HG03064 (cell line): Measurements from ENCODE around the gene MXD3.
"Not testable (repeated sequence)": the region's sequence is repeated elsewhere in the genome, so short reads cannot be mapped to it uniquely, and the experiment has no call there.

Experiments
- ATAC-seq: cut with Tn5 transposase; IDR thresholded peaks from one replicate; pipeline ENCODE4 v1.9.1; 2021; ENCODE audit warnings: low read depth; ENCODE audit not compliant: unreplicated experiment

MXD3 gene, protein sequence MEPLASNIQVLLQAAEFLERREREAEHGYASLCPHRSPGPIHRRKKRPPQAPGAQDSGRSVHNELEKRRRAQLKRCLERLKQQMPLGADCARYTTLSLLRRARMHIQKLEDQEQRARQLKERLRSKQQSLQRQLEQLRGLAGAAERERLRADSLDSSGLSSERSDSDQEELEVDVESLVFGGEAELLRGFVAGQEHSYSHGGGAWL

DNA sequence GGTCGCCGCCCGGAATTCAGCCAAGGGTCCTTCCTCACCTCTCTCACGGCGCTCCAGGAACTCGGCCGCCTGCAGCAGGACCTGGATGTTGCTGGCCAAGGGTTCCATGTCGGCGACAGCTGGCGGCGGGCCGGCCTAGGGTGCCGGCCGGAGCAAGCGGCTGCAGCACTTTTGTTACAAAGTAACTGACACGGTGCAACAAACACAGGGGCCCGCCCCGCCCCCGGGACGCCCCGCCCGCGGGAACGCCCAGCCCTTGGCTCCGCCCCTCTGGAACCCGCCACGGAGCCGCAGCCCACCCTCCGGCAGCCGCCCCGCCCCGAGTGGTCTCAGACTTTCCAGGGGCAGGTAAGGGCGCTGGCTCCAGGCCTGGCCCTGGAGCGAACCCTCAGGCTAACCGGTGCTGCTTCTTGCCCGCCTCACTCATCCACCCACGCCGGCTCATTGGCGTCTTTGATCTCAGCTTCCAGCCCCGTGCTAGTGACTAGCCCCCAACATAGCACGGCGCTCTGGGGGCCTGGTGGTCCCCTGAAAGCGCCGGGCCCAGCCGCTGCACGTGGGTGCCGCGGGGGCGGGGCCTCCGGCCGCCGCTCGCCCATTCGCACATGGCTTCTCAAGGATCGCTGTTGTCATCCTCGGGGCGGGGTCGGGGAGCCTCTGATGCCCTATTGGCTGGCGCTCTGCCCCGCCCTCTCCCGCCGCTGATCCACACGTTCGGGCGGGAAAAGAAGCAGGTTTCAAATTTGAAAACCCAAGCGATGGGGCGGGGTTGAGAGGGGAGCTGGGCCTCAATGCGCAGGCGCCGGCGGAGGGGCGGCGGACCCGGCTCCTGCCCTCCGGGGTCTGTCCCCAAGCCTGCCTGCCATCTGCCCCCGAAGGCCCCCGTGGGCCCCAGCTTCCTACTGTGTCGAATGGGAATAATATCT lies at the start of gene MXD3:
TSS of gene MXD3 (minus strand) at position 176 of the 926 bp plus-strand sequence. CDS start at position 108, 68 bp downstream.
- ATAC-seq, result peak; percentile 65

DNA sequence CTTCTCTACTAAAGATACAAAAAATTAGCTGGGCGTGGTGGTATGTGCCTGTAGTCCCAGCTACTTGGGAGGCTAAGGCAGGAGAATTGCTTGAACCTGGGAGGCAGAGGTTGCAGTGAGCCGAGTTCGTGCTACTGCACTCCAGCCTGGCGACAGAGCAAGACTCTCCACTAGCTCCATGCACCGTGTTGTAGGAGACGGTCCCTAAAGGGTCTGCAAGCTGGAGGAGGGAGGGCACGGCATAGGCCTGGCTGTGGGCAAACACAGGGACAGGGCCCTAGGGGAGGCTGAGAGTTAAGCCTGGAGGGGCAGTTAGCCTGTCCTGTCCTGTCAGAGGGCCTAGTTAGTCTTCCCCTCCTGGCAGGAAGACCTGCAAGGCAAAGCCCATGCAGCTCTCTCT lies 49.0 kb upstream of the MXD3 start:
- not testable (repeated sequence) for ATAC-seq

DNA sequence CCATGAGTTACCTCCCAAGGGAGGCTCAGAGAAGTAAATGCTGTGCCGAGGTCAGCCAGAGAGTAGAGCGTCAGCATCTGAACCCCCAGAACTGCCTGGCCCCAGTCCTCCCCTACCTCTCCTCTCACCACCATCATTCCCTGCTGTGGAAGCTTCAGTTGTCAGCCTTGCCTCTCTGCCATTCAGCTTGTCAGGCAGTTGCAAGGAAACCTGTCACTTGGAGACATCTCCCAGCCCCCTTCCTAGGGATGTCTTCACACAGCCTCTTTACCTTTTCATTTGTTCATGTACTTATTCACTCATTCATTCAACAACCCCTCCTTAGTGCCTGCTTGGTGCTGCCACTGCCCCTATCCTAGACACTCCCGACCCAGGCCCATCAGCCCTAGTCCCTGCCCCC lies 48.2 kb upstream of the MXD3 start:
- no peak for ATAC-seq

DNA sequence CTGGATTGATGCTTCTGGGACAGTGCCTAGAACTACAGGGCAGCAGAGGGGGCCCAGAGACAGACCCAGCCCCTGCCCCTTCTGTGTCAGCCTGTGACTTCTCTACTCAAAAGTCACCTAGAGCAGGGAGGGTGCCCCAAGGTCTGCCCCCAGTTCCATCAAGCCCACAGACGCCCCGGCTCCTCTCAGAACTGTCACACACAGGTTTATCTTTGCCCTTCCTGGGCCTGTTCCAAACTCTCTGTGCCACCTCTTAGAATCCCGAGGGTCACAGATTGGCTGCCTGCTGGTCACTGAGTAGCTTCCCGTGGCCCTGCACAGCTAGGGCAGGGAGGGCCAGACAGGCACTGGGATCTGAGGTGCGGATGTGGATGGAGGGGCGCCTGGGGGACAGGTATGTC lies 47.8 kb upstream of the MXD3 start:
- ATAC-seq, result no peak

DNA sequence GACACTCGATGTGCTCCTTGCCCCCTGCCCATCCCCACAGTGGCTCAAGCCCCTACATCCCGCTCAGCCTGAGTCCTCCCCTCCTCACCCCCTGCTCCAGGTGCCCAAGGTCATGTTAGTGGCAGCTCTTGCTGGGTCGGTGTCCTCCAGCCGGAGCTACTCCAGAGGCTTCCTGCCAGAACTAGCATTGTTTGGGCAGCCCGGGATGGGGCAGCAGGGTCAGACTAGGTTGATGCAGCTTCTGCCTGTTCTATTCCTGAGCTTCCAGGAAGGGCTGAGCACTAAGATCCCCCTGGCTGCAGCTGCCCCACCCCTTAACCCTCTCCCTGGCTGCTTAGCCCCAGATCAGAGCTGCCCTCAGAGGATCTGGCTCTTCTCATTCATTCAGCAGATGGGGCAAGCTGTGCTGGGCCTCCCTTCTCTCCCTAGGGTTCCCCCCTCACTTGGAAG lies 46.7 kb upstream of the MXD3 start:
- no peak for ATAC-seq

DNA sequence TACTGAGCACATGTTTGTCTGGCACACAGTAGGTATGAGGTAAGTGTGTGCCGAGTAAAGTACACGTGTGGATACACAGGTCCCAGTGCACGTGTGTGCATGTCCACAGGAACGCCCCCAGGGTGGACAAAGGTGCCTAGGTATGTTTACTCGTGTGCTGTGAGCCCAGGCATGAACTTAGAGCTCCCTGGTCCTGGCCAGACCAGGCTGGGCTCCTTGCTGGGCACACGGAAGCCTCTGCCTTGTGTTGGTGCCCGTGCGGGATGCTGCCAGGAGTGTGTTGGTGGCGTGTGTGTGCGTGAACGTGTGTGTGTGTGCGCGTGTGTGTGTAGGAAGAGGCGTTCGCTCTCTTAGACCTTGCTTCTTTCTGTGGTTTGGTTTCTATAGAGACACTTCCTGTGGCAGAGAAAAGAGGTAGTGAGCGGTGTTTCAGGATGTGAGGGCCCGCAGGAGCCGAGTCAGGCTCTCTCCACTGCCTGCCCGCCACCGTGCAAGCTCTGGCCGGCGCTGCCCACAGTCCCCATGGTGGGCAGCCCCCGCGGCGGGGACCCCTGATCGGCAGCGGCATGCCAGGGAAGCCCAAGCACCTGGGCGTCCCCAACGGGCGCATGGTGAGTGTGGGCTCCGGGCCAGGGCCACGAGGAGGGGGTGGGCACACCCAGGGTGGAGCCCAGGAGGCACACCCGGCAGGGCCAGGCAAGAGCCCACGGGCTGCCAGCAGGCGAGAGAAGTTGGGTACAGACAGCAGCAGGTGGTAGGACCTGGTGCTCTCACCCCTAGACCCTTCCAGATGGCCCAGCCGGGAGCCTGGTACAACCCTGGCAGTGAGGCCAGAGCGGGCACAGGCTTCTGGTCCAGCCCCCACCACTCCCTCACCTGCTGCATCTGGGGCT lies 46.0 kb upstream of the MXD3 start, which contains the start of gene RGS14:
TSS of gene RGS14 (plus strand) at position 466 of the 893 bp plus-strand sequence. CDS start at position 567, 101 bp downstream.
- ATAC-seq, result peak; percentile 89

DNA sequence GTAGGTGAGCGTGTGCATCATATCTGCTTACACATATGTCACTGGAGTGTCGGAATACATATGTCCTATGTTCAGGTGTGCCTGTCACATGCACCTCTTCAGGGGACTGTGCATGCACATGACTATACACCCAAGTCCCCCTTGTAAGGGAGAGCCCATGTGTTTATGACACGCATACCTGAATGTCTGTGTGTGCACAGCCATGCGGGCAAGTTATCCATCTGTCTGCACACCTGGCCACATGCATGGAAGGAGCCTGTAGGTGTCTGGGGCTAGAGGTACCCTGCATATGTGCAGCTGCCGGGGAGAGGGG lies 45.4 kb upstream of the MXD3 start:
- no peak for ATAC-seq

DNA sequence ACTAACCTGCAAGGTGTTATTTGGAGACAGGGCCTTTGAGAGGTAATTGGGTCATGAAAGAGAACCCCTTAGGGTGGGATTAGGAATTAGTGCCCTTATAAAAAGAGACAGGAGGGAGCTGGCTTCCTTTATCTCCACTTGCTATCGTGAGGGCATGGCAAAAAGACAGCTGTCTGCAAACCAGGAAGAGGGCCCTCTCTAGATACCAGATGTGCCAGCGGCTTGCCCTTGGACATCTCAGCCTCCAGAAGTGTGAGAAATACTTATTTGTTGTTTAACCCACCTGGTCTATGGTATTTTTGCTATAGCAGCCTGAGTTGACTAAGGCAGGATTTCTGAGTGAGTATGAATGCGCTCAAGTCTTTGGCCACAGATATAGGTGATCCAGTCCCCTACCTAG lies 45.0 kb upstream of the MXD3 start:
- no peak for ATAC-seq

DNA sequence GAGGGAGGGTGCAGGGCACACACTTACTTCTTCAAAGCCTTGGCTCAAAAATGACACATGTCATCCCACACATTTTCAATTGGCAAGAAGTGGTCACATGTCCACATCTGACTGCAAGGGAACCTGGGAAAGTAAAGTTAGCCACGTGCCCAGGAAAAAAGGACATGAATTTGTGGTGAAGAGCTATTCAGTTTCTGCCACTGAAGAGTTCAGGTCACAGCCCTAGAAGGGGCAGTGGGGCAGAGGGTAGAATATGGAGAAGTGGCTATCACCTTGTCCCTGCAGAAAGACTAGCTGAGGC lies 44.1 kb upstream of the MXD3 start:
- ATAC-seq, result no peak

DNA sequence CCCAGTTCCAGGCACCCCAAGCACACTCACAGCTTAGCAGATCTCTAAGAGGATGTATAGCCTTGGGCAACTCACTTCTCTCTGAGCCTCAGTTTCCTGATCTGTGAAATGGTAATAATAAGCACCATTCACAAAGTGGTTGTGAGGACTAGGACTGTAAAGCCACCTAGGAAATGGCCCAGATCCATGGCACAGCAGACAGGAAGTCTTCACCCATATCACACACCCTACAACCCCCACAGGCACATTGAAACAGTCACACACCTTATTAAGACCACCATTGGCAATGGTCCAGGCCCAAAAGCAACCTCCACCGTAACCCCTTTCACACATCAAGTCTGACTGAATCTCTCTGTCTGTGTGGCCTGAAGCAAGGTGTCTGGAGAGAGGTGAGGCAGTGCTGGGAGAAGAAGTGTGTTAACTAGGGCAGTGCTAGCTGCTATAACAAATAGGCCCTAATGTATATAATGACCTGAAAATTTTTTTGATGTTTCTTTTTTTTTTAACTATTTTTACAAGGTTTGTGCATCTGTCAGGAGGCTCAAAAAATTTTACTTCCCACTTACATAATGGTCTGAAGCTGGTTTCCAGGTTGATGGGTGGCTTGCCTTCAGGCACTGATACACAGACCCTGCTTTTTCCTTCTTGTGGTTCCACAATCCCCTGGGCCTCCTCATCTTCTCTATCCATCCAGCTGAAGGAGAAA lies 43.6 kb upstream of the MXD3 start:
- no peak for ATAC-seq

DNA sequence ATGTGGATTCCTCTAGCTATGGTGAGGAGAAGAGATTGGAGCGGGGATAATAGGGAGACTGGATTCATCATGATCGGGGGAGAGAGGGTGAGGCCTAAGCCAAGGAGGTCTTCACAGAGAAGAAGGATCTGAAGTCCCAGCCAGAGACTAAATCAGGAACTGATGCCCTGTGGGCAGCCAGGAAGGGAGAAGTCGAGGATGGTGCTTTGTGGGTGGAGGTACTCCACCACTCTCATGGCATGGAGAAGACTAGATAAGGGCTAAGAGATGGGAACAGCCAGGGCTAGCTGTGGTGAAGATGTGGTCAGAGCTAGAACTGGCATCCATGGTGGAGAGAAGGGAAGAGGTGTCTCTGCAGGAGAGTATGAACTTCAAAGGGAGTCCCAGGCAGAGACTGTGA lies 43.0 kb upstream of the MXD3 start:
- ATAC-seq, result no peak

DNA sequence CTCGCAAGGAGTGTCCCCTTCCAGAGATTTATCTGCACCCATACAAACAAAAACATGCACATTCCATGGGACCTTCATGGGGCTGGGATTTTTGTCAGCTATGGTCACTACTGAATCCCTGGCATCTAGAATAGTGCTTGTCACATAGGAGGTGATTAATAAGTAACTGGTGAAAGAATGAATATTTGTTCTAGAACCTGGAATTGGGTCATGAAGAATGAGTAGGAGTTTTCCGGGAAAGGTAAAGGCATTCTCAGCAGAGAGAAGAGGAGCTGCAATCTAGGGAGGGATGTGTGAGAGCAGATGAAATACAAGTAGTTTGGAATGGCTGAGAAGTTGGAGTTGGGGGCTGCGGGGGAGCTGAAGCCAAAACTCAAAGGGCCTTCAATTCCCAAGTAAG lies 42.6 kb upstream of the MXD3 start:
- ATAC-seq, result no peak

DNA sequence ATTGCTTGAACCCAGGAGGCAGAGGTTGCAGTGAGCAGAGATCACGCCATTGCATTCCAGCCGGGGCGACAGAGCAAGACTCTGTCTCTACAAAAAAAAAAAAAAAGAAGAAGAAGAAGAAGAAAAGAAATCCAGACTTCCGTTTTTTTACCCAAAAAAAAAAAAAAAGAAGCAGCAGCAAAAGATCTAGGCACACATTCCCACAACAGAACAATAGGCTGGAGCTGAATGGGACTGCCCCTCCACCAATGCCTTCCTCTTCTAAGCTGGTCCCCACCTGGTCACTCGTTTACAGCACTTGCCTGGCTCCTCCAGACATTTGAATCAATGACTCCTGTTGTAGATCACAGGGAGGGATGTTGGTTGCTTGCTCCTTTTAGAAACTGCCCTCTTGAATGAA lies 41.4 kb upstream of the MXD3 start:
- no peak for ATAC-seq

DNA sequence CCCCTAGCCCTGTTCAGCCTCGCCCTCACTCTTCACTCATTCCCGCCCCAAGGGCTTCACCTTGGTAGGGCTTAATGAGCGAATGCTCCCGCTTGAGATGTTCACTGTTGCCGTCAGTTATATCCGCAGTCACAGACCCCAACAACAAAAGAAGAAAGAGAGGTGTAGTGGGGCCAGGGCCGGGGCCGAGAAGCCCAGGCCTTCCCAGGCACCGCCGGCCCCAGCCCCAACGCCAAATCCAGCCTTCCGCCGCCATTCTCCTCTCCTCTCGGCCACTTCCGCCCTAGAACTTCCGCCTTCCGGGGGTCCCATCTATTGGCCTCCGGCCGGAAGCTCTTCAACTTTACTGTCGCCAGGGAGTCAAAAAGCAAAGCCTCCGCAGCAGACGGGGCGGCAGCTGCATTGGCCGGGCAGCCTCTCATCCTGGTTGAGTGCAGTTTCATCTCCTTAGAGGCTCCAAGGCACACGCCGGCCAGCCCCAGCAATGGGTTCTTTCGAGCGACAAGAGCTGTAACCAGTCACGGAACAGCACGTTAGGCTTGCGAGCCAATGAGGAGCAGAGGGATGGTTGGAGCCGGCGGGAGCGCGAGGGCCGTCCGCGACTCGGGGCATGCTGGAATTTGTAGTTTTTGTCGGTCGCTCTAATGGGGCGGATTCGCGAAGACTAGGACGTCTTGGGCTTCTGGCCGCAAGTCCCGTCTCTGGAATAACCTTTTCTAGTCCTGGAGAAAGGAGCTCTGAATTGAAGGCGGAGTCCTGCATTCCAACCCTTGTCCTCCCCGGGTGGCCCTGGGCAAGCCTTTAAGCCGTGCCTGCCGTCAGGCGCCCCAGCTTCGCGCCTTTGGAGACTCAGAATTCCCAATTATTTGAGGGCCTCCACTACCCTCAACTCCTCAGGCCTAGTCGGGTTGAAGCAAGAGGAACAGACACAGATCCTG lies 40.0 kb upstream of the MXD3 start, which contains the start of gene LMAN2:
TSS of gene LMAN2 (minus strand) at position 277 of the 938 bp plus-strand sequence. CDS start at position 256, 21 bp downstream.
- peak; percentile 94 for ATAC-seq

DNA sequence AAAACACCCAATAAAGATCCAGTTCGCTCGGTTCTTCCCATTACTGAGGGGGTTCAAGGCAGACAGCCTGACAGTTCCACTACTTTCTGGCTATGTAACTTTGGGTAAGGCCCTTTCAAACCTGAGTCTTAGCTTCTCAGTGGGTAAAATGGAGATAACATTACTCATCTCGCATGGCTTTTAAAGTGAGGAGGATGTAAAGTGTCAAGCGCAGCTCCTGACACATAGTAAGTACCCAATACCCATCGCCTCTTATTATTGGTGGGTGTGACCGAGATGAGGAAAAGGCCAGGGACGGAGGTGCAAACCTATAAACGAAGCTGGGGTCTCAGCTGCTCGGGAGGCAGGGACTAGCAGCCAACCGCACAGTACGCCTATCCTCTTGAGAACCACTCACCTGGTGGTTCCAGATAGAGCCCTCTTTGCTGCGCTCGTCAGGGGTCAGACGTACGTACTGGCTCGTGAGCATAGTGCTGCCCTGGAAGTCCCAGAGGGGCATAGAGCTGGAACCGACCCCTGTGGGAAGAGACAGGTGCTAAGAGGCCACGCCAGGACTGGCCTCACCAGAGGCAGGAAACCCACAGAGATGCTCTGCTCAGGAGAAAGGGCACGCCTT lies 39.2 kb upstream of the MXD3 start:
- peak; percentile 13 for ATAC-seq

DNA sequence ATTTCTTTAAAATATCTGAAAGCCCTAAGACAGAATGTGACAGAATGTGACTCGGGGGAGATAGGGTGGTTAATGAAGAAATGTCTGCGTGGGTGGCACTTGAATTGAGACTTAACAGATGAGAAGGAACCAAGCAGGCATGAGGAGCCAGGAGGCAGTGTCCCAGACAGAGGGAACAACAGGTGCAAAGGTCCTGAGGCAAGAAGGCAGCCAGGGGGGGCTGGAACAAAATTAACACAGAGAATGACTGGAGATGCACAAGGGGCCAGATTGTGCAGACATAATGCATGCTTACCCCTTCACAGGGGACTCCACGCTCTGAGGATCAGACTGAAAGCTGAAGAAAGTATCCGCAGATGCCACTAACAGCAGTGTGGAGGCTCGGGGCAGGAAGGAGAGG lies 38.1 kb upstream of the MXD3 start:
- ATAC-seq, result no peak

DNA sequence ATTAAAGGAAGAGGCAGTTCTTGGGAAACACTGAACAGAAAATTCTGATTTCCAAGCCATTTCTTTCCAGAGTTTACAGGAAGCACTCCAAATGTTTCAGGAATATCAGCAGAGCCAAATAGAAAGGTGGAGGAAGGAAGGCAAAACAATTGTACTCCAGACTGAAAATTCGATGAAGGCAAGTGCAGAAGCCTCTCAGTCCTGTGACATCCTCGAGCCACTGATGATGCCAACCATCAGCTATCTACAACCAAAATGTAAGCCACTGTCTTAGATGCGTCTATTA lies 37.6 kb upstream of the MXD3 start:
- no peak for ATAC-seq

DNA sequence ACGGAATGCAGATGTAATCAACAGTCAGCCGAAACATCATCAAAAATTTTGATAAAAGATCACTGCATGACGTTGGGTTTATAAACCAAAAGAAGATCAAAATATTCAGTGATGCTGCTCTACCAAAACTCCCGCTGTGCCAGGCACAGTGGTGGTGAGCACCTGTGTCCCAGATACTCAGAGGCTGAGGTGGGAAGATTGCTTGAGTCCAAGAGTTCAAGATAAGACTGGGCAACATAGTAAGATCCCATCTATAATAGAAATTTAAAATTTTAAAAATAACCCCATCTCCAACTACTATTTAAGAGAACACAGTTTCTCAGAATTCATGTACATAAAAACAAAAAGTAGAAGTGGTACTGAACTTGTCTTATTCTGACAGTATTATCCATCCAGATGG lies 36.0 kb upstream of the MXD3 start:
- ATAC-seq, result no peak

DNA sequence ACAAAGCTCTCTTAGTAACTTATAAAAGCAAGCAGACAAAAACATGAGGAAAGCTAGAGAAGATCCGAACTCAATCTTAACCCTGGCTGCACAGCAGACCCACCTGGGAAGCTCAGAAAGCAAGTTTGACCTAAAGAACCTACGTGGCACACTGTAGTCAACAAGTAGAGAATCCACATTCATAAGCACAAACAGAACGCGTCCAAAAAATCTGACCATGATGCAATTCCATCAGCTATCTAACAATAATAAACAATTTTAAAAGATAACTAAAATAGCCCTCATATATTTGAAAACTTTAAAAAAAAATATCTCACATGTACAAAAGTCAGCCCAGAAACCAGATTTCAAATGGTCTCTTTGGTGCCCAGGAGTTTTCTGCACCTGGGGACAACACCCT lies 35.1 kb upstream of the MXD3 start:
- no peak for ATAC-seq
